Nephron progenitor cell (in vitro differentiated cells): ENCODE data around the gene OR5M8.

Experiments used
- DNase-seq: peaks from one replicate; pipeline ENCODE4 v3.0.0; 2021
- H3K27ac Mint-ChIP-seq: 2 replicates; pipeline ENCODE4 v1.8.0; 2021; ENCODE audit warnings: mild to moderate bottlenecking, moderate library complexity, mixed read lengths
- H3K27me3 Mint-ChIP-seq: 2 replicates; pipeline ENCODE4 v1.8.0; 2021; ENCODE audit warnings: mild to moderate bottlenecking, low read depth, mixed read lengths; ENCODE audit not compliant: poor library complexity
- H3K36me3 Mint-ChIP-seq: 2 replicates; pipeline ENCODE4 v1.8.0; 2021; ENCODE audit warnings: low read depth, mixed read lengths
- H3K4me1 Mint-ChIP-seq: 2 replicates; pipeline ENCODE4 v1.8.0; 2021; ENCODE audit warnings: mixed read lengths
- H3K4me3 Mint-ChIP-seq: 2 replicates; pipeline ENCODE4 v1.8.0; 2021; ENCODE audit warnings: mild to moderate bottlenecking, moderate library complexity, mixed read lengths
- H3K9me3 Mint-ChIP-seq: 2 replicates; pipeline ENCODE4 v1.8.0; 2021; ENCODE audit warnings: mild to moderate bottlenecking, moderate library complexity, mixed read lengths
- TF ChIP-seq, protein P1 (sequence below): fragments of 200-600 bp; sonication (generic); IDR thresholded peaks from 2 replicates; pipeline ENCODE4 v1.5.0; 2021; ENCODE audit warnings: antibody characterized with exemption

The OR5M8 gene

GRCh38 chr11:56497010-56497409 lies 5.8 kb upstream of the OR5M8 start:
- TF ChIP-seq, protein P1, sequence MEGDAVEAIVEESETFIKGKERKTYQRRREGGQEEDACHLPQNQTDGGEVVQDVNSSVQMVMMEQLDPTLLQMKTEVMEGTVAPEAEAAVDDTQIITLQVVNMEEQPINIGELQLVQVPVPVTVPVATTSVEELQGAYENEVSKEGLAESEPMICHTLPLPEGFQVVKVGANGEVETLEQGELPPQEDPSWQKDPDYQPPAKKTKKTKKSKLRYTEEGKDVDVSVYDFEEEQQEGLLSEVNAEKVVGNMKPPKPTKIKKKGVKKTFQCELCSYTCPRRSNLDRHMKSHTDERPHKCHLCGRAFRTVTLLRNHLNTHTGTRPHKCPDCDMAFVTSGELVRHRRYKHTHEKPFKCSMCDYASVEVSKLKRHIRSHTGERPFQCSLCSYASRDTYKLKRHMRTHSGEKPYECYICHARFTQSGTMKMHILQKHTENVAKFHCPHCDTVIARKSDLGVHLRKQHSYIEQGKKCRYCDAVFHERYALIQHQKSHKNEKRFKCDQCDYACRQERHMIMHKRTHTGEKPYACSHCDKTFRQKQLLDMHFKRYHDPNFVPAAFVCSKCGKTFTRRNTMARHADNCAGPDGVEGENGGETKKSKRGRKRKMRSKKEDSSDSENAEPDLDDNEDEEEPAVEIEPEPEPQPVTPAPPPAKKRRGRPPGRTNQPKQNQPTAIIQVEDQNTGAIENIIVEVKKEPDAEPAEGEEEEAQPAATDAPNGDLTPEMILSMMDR = no peak
- H3K27ac Mint-ChIP-seq = no peak overlapping the region
- peaks cover 20% of the 10 kb centered on the region for H3K9me3 Mint-ChIP-seq
- no peaks in the 10 kb centered on the region for H3K36me3 Mint-ChIP-seq
- H3K27me3 Mint-ChIP-seq = no peaks in the 10 kb centered on the region
- H3K4me3 Mint-ChIP-seq = no peak overlapping the region
- no peaks in the 10 kb centered on the region for H3K4me1 Mint-ChIP-seq
- DNase-seq = no peak

DNA sequence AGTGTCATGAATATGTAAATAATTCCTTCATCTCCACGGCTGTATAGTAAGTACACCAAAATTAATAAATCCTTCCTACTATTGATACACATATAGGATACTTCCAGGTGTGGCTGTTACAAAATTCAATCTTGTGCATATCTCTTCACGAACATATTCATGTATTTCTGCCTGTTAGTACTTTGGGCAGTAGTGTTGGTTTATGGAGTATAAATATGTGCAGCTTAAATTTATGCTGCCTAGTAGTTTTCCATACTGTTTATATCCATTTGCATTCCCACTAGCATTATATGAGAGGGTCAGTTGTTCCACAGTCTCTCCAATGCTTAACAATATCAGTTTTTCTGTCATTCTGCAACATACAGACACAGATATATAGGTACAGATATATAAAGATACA lies 3.9 kb upstream of the OR5M8 start:
- Mint-ChIP-seq H3K4me1 (no peaks in the 10 kb centered on the region), H3K27ac (no peak overlapping the region), H3K27me3 (peaks cover 4% of the 10 kb centered on the region), H3K36me3 (no peaks in the 10 kb centered on the region), H3K4me3 (no peak overlapping the region), H3K9me3 (peaks cover 20% of the 10 kb centered on the region)
- no peak for DNase-seq
- TF ChIP-seq, protein P1 = no peak

DNA sequence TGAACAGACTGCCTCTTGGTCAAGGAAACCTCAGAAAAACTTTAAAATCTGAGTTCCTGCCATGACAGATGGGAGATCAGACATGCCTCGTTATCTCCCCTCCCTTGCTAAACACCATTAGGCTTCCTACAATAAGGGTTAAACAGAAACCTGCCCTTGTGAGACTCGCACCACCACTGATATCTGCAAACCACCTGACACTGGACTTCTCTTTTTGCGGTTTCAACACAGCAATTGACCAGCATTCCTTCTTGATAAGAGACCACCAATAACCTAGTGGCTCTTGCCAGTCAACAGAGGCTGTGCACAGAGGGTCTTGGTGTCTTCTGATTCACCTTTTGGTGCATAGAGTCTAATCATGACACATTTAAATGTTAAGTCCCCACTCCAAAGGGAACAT lies 4.4 kb downstream of the OR5M8 start:
- no peaks in the 10 kb centered on the region for H3K36me3 Mint-ChIP-seq
- no peak for DNase-seq
- no peaks in the 10 kb centered on the region for H3K4me1 Mint-ChIP-seq
- no peak overlapping the region for H3K27ac Mint-ChIP-seq
- H3K9me3 Mint-ChIP-seq = peaks cover 3% of the 10 kb centered on the region
- H3K4me3 Mint-ChIP-seq = no peak overlapping the region
- TF ChIP-seq, protein P1 = no peak
- peaks cover 4% of the 10 kb centered on the region for H3K27me3 Mint-ChIP-seq

GRCh38 chr11:56474729-56475235 lies 16.4 kb downstream of the OR5M8 start:
- Mint-ChIP-seq H3K4me3 (no peak overlapping the region), H3K27me3 (peaks cover 2% of the 10 kb centered on the region), H3K4me1 (no peaks in the 10 kb centered on the region), H3K36me3 (no peaks in the 10 kb centered on the region), H3K27ac (no peak overlapping the region), H3K9me3 (no peaks in the 10 kb centered on the region)
- DNase-seq = no peak
- TF ChIP-seq, protein P1 = no peak

DNA sequence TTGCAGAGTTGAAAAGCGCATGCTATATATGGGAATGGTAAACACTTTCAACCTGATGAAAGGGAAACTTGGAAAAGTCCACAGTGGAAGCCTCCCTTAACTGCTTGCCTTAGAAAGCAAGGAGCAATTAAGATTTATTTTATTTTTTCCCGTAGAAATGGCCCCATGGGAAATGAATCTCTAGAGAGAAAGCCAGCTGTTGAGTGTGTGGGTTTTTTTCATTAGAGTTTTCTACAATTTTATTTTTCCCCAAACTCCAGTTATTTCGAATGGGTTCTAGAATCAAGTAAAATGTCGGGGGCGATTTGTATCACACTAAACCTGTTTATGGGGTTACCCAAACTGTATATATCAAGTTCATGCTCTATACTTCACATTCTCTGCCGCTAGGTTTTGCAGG lies 17.9 kb downstream of the OR5M8 start, which contains the start of gene OR5M3:
Gene OR5M3 (minus strand): TSS at position 101 of the 400 bp plus-strand sequence. CDS start 2,855 bp downstream, outside the sequence.
- Mint-ChIP-seq H3K36me3 (no peaks in the 10 kb centered on the region), H3K9me3 (no peaks in the 10 kb centered on the region), H3K27ac (no peak within 1 kb of the TSS), H3K4me3 (no peak within 1 kb of the TSS), H3K27me3 (no peaks in the 10 kb centered on the region), H3K4me1 (no peaks in the 10 kb centered on the region)
- TF ChIP-seq, protein P1 = no peak
- DNase-seq = no peak

- Mint-ChIP-seq H3K27me3 (no peaks in the 10 kb centered on the region), H3K36me3 (no peaks in the 10 kb centered on the region), H3K27ac (no peak overlapping the region), H3K4me3 (no peak overlapping the region), H3K4me1 (no peaks in the 10 kb centered on the region), H3K9me3 (no peaks in the 10 kb centered on the region)
- DNase-seq = no peak
- TF ChIP-seq, protein P1 = no peak
These were observed 34.1 kb downstream of the OR5M8 start for GRCh38 chr11:56457076-56457475.
